Gastrocnemius medialis (tissue), 4 donors: Measurements from ENCODE around the gene CAMKK2.

ENCODE experiments used
- POLR2A ChIP-seq, 2 donors: fragments of 450-650 bp; IDR thresholded peaks; one replicate each; pipeline ENCODE4 v1.6.1; 2017; ENCODE audit warnings: antibody characterized with exemption in 2 of 2, mild to moderate bottlenecking in 2 of 2, moderate library complexity in 2 of 2
- TF ChIP-seq, protein P1 (sequence below), 5 experiments: fragments of 450-650 bp in 3 of 5; fragments of 200-600 bp in 2 of 5; sonication (generic) in 2 of 5; IDR thresholded peaks in 4 of 5; conservative IDR thresholded peaks in 1 of 5; 1 replicate in 4 of 5; 2 replicates in 1 of 5; pipeline ENCODE4 v1.5.1; 2016 to 2019; ENCODE audit warnings: antibody characterized with exemption in 5 of 5, mild to moderate bottlenecking in 3 of 5, moderate library complexity in 3 of 5

DNA sequence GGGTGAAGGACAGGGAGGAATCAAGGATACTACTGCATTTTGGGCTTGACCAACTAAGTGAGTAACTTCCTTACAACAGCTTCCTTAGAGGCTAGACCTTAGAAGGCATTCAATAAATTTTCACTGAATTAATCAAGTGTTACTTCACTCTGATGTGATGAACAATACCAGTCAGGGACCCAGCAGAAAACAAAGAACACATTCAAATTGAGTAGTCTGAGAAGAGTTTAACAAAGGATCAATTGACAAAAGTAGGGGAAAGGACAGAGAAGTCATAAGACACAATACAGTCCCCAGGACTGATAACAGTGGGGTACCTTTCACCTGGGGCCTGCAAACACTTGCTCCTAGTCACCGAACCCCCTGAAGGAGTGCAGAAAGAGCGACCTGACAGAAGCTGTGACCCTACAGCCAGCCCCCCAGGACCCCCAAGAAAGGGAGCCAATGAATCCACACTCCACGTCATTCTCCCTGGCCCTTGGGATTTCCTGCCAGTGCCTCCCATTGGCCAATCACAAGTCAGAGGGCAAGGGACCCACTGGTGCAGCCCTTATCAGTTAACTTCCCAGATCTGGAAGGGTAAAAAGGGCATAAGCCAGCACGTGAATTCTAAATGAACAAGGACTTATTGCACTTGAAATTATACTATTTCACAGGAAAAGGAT lies 48.8 kb upstream of the CAMKK2 start:
- TF ChIP-seq POLR2A (IDR thresholded peaks at IDR 0.05), result no peak
- TF ChIP-seq, protein P1, sequence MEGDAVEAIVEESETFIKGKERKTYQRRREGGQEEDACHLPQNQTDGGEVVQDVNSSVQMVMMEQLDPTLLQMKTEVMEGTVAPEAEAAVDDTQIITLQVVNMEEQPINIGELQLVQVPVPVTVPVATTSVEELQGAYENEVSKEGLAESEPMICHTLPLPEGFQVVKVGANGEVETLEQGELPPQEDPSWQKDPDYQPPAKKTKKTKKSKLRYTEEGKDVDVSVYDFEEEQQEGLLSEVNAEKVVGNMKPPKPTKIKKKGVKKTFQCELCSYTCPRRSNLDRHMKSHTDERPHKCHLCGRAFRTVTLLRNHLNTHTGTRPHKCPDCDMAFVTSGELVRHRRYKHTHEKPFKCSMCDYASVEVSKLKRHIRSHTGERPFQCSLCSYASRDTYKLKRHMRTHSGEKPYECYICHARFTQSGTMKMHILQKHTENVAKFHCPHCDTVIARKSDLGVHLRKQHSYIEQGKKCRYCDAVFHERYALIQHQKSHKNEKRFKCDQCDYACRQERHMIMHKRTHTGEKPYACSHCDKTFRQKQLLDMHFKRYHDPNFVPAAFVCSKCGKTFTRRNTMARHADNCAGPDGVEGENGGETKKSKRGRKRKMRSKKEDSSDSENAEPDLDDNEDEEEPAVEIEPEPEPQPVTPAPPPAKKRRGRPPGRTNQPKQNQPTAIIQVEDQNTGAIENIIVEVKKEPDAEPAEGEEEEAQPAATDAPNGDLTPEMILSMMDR (IDR thresholded peaks at IDR 0.05 in 4 of 5, conservative IDR thresholded peaks at IDR 0.05 in 1 of 5), result no peak
